ENCODE measurements around the gene NPTX1.

The NPTX1 gene

DNA sequence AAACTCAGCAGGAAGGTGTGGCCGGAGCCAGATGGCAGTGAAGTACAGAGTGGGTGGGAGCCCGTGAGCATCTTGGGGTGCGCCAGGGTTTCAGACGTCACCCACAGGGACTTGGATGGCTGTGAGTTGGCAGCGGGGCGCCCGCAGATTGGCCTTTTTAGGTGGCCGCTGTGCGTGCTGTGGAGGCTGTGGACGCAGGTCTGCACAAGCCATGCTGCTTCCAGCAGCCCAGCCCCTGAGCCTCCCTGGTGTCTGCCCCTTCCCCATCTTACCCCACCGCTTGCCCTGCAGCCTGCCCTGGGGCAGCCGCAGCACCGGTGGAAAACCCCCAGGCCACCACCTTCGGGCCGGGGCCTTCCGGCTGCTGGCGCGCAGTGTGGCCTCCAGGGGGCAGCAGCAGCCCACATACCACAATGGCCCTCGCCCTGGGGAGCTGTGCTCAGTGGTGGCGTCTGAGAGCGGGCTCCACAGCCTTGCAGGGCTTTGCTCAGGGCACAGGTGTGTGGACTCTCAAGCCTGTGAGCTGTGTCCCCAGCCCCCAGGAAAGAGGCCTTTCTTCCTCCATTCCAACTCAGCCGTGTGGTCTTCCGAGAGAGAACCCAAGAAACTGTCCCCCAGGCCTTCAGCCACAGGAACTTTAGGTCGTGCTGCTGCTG, 49.6 kb downstream of the NPTX1 start:
- H4K20me1 ChIP-seq, result peaks cover 0 to 88% (median 34%) of the 10 kb centered on the region in 11 experiments; a peak in 18 of 22 replicates
- no peak for TF ChIP-seq Cebpa-rat (IDR thresholded peaks at IDR 0.05)
- no peak overlapping the region for H3K27ac ChIP-seq
- no peaks in the 10 kb centered on the region for H3K9me3 ChIP-seq (replicated peaks in 1 of 11)
- H3K9ac ChIP-seq, result peak overlapping the region in 2 of 11 experiments; percentile 27 to 50; a peak in 1 of 22 replicates
- H3K4me1 ChIP-seq, result peaks cover 28 to 59% (median 54%) of the 10 kb centered on the region in 10 experiments
- no peaks in the 10 kb centered on the region for H3K36me3 ChIP-seq
- H3K4me2 ChIP-seq, result peak overlapping the region in 10 of 11 experiments; percentile 44 to 97 (median 65); a peak in 17 of 22 replicates
- peaks cover 0 to 29% (median 0%) of the 10 kb centered on the region in 11 experiments; a peak in 8 of 22 replicates for H3K27me3 ChIP-seq
- H3K4me3 ChIP-seq, result no peak overlapping the region

GRCh38 chr17:80425835-80426426, 50.5 kb downstream of the NPTX1 start:
- H3K4me1 ChIP-seq, result peaks cover 28 to 62% (median 57%) of the 10 kb centered on the region in 10 experiments
- TF ChIP-seq Cebpa-rat (IDR thresholded peaks at IDR 0.05), result no peak
- no peak overlapping the region for H3K27ac ChIP-seq
- peaks cover 0 to 89% (median 34%) of the 10 kb centered on the region in 11 experiments; a peak in 18 of 22 replicates for H4K20me1 ChIP-seq
- H3K36me3 ChIP-seq, result no peaks in the 10 kb centered on the region
- peaks cover 0 to 29% (median 0%) of the 10 kb centered on the region in 11 experiments; a peak in 8 of 22 replicates for H3K27me3 ChIP-seq
- H3K9me3 ChIP-seq (replicated peaks in 1 of 11), result no peaks in the 10 kb centered on the region
- H3K4me2 ChIP-seq, result peak overlapping the region in 9 of 11 experiments; percentile 73 to 97 (median 86); a peak in 17 of 22 replicates
- H3K4me3 ChIP-seq, result no peak overlapping the region
- H3K9ac ChIP-seq, result peak overlapping the region in 4 of 11 experiments; percentile 6 to 50 (median 34); a peak in 2 of 22 replicates

DNA sequence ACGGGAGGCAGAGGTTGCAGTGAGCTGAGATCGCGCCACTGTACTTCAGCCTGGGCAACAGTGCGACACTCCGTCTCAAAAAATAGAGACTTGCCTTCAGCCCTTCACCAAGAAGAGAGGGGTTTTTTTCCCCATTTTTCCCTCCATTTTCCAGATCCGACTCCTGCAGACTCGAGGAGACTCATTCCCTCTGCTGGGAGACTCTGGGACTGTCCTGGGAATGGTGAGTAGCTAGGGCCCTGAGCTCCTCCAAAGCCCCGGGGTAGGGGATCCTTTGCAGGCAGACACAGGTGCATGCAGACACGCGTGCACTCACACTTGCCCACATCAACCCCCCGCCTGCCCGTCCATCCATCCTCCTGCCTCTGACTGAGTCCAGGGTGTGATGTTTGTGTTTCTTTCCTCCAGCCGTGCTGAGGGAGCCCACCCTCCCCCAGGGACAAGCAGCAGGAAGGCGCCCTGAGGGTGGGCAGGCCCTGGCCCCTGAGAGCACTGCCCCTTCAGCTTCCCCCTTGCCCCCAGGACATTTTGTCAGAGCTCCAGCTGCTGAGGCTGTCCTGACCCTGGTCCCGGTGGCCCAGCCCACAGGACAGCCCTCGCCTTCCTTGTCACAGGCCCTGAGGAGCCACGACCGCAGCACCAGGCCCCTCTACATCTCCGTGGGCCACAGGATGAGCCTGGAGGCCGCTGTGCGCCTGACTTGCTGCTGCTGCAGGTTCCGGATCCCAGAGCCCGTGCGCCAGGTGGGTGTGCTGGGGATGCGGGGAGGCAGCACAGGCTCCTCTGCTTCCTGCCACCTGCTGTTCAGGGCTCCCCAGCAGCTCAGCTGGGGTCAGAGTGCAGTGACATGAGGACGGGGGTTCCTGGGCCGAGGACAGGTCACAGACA, 51.3 kb downstream of the NPTX1 start:
- H3K4me3 ChIP-seq, result peak overlapping the region in 1 of 10 experiments; percentile 22; a peak in 1 of 20 replicates
- peak overlapping the region in 6 of 11 experiments; percentile 2 to 50 (median 34); a peak in 6 of 22 replicates for H3K9ac ChIP-seq
- peak overlapping the region in 10 of 11 experiments; percentile 30 to 97 (median 84); a peak in 18 of 22 replicates for H3K4me2 ChIP-seq
- peaks cover 0 to 93% (median 34%) of the 10 kb centered on the region in 11 experiments; a peak in 17 of 22 replicates for H4K20me1 ChIP-seq
- no peaks in the 10 kb centered on the region for H3K9me3 ChIP-seq (replicated peaks in 1 of 11)
- peaks cover 28 to 62% (median 57%) of the 10 kb centered on the region in 10 experiments for H3K4me1 ChIP-seq
- H3K36me3 ChIP-seq, result peaks cover 0 to 2% (median 0%) of the 10 kb centered on the region in 11 experiments; a peak in 1 of 22 replicates
- peaks cover 0 to 29% (median 0%) of the 10 kb centered on the region in 11 experiments; a peak in 8 of 22 replicates for H3K27me3 ChIP-seq
- 0 out of 22 replicates have a peak overlapping the region, but pooled peaks of 1 of the 11 experiments have one; percentile 11 for H3K27ac ChIP-seq
- no peak for TF ChIP-seq Cebpa-rat (IDR thresholded peaks at IDR 0.05)

GRCh38 chr17:80424261-80424660, 52.1 kb downstream of the NPTX1 start:
- Histone ChIP-seq H3K27me3 (peaks cover 0 to 29% (median 0%) of the 10 kb centered on the region in 11 experiments; a peak in 8 of 22 replicates), H3K36me3 (peaks cover 0 to 10% (median 0%) of the 10 kb centered on the region in 11 experiments; a peak in 3 of 22 replicates), H3K4me3 (peak overlapping the region in 1 of 10 experiments; percentile 4; a peak in 2 of 20 replicates), H3K9ac (peak overlapping the region in 4 of 11 experiments; percentile 1 to 50 (median 36); a peak in 6 of 22 replicates), H3K9me3 (replicated peaks in 1 of 11) (no peaks in the 10 kb centered on the region), H4K20me1 (peaks cover 0 to 94% (median 34%) of the 10 kb centered on the region in 11 experiments; a peak in 19 of 22 replicates), H3K27ac (0 out of 22 replicates have a peak overlapping the region, but pooled peaks of 1 of the 11 experiments have one; percentile 11), H3K4me1 (peaks cover 28 to 62% (median 57%) of the 10 kb centered on the region in 10 experiments), H3K4me2 (peak overlapping the region; percentile 23 to 97 (median 83); a peak in 21 of 22 replicates)
- no peak for TF ChIP-seq Cebpa-rat (IDR thresholded peaks at IDR 0.05)

DNA sequence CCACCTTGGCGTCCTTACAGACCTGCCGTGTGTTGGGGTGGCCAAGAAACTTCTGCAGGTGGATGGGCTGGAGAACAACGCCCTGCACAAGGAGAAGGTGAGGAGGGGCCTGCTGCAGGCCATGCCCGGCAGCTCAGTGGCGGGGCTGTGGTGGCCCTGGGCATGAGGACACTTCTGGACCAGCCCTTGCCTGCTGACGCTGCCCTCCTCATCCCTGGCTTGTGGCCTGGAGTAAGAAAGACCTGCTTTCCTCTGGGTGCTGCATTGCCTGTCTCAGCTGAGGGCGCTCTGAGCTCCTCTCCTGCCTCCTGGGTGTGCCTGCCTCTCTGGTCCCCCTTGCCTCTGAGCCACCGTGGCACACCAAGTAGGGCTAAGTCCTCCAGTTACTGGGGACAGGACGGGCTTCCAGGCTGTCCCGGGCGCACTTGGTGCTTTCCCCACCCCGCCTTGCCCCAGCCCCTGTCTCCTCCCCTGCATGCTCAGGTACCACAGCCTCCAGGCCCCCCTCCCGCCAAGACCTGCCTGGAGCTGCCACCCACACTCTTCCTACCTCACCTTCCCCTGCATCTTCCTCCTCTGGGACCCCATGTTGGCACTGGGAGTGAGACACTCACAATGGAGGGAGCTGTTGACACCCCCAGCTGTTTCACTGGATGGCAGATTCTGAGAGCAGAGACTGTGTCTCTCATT, 52.7 kb downstream of the NPTX1 start:
- TF ChIP-seq Cebpa-rat (IDR thresholded peaks at IDR 0.05), result no peak
- peak overlapping the region in 4 of 11 experiments; percentile 1 to 57 (median 36); a peak in 3 of 22 replicates for H3K9ac ChIP-seq

GRCh38 chr17:80422981-80423380, 53.4 kb downstream of the NPTX1 start:
- Histone ChIP-seq H3K27me3 (peaks cover 0 to 29% (median 0%) of the 10 kb centered on the region in 11 experiments; a peak in 8 of 22 replicates), H3K9ac (no peak overlapping the region; a peak in 1 of 22 replicates), H3K36me3 (peaks cover 0 to 19% (median 2%) of the 10 kb centered on the region in 11 experiments; a peak in 10 of 22 replicates), H3K4me3 (no peak overlapping the region), H3K4me2 (peak overlapping the region; percentile 59 to 97 (median 83)), H3K27ac (no peak overlapping the region), H3K9me3 (replicated peaks in 1 of 11) (no peaks in the 10 kb centered on the region), H3K4me1 (peaks cover 28 to 63% (median 57%) of the 10 kb centered on the region in 10 experiments), H4K20me1 (peaks cover 0 to 94% (median 34%) of the 10 kb centered on the region in 11 experiments; a peak in 19 of 22 replicates)
- TF ChIP-seq Cebpa-rat (IDR thresholded peaks at IDR 0.05), result no peak

More for the DNA sequence above, 52.7 kb downstream of the NPTX1 start:
- Histone ChIP-seq H3K4me1 (peaks cover 28 to 63% (median 57%) of the 10 kb centered on the region in 10 experiments), H3K9me3 (replicated peaks in 1 of 11) (no peaks in the 10 kb centered on the region), H3K27ac (no peak overlapping the region), H4K20me1 (peaks cover 0 to 94% (median 34%) of the 10 kb centered on the region in 11 experiments; a peak in 19 of 22 replicates), H3K27me3 (peaks cover 0 to 29% (median 0%) of the 10 kb centered on the region in 11 experiments; a peak in 8 of 22 replicates), H3K4me2 (peak overlapping the region; percentile 52 to 97 (median 83)), H3K36me3 (peaks cover 0 to 13% (median 0%) of the 10 kb centered on the region in 11 experiments; a peak in 4 of 22 replicates), H3K4me3 (peak overlapping the region in 1 of 10 experiments; percentile 4; a peak in 2 of 20 replicates)

DNA sequence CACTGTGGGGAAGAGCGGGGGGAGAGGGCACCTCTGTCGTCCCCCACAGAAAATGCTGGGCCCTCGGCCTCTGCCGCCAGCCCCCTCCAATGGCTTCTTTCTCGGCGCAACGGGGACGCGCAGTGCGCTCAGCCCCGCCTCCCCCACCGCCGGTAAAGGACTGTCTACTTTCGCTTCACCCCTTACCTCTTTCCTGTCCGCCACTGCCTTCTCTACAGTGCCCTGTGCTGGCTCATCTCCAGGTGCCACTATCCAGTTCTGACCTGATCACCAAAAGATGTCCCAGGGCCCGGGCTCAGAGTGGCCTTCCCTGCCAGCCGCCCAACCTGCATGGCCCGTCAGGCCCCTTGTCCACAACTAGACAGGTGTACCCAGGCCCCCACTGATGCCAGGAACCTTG, 54.1 kb downstream of the NPTX1 start:
- Histone ChIP-seq H3K9me3 (replicated peaks in 1 of 11) (no peaks in the 10 kb centered on the region), H3K27ac (no peak overlapping the region), H3K27me3 (peaks cover 0 to 29% (median 0%) of the 10 kb centered on the region in 11 experiments; a peak in 8 of 22 replicates), H3K9ac (no peak overlapping the region), H3K4me2 (peak overlapping the region in 9 of 11 experiments; percentile 7 to 97 (median 83); a peak in 13 of 22 replicates), H4K20me1 (peaks cover 0 to 93% (median 30%) of the 10 kb centered on the region in 11 experiments; a peak in 19 of 22 replicates), H3K4me3 (no peak overlapping the region), H3K4me1 (peaks cover 28 to 60% (median 55%) of the 10 kb centered on the region in 10 experiments), H3K36me3 (peaks cover 0 to 26% (median 8%) of the 10 kb centered on the region in 11 experiments; a peak in 14 of 22 replicates)
- no peak for TF ChIP-seq Cebpa-rat (IDR thresholded peaks at IDR 0.05)
